Small intestine (tissue), 16 donors: Measurements from ENCODE around the gene PPP2R2D. TPM values are rescaled to one million over a fixed set of nuclear protein-coding genes. Genes with fewer than 3 reads are reported as not detected.

Experiments used
- DNase-seq, 2 donors: peaks; one replicate each; pipeline versions ENCODE4 v3.0.0 to v3.0.0-alpha.2; 2013
- FAIRE-seq: peaks from 2 replicates; lab custom pipeline; 2012; peaks lifted over from hg19 to GRCh38; lab: Jason Lieb, UNC
- H3K27ac ChIP-seq, 3 donors: one replicate each; pipeline ENCODE4 v1.5.1; 2013; ENCODE audit warnings: low read length in 2 of 3, mild to moderate bottlenecking in 2 of 3, control low read depth in 1 of 3, inconsistent platforms in 1 of 3, low read depth in 1 of 3, moderate library complexity in 1 of 3
- H3K27me3 ChIP-seq, 3 donors: one replicate each; pipeline ENCODE4 v1.6.1; 2013; ENCODE audit warnings: low read length in 3 of 3, inconsistent platforms in 1 of 3; ENCODE audit not compliant: control insufficient read depth in 3 of 3, insufficient read depth in 3 of 3
- H3K36me3 ChIP-seq, 3 donors: one replicate each; pipeline ENCODE4 v1.6.1; 2013; ENCODE audit warnings: low read length in 3 of 3, inconsistent platforms in 1 of 3, low read depth in 1 of 3, mild to moderate bottlenecking in 1 of 3, moderate library complexity in 1 of 3; ENCODE audit not compliant: control insufficient read depth in 3 of 3, insufficient read depth in 2 of 3
- H3K4me1 ChIP-seq, 3 donors: one replicate each; pipeline ENCODE4 v1.6.1; 2013; ENCODE audit warnings: low read length in 2 of 3, inconsistent platforms in 1 of 3, low read depth in 1 of 3, mild to moderate bottlenecking in 1 of 3, moderate library complexity in 1 of 3; ENCODE audit not compliant: control insufficient read depth in 3 of 3, insufficient read depth in 2 of 3
- H3K4me3 ChIP-seq, 3 donors: one replicate each; pipeline ENCODE4 v1.5.1; 2013; ENCODE audit warnings: low read length in 3 of 3, control low read depth in 1 of 3, inconsistent platforms in 1 of 3, low read depth in 1 of 3, mild to moderate bottlenecking in 1 of 3, moderate library complexity in 1 of 3
- H3K9me3 ChIP-seq, 2 donors: one replicate each; pipeline ENCODE4 v1.6.1; 2013; ENCODE audit warnings: low read depth in 1 of 2, low read length in 1 of 2; ENCODE audit not compliant: control insufficient read depth in 2 of 2, insufficient read depth in 1 of 2
- WGBS, 3 donors: extraction: QIAGEN DNeasy Blood & Tissue Kit; methylation state at CpG; one replicate each; pipeline ENCODE4 v1.1.7; 2013; 5-methylcytosine and 5-hydroxymethylcytosine counted together
- long read RNA-seq, 10 donors: transcript quantifications; one replicate each; lab custom pipeline, GENCODE V29; 2026
- polyA plus RNA-seq, 4 donors: library from polyadenylated mRNA; stranded (reverse) in 3 of 4; unstranded in 1 of 4; fragments of 200-250 nt in 3 of 4; fragments of 120-200 nt in 1 of 4; gene quantifications; one replicate each; pipeline versions ENCODE4 v1.2.1 to v1.2.3, GENCODE V29; 2013
- donor health status: healthy with polysubstance abuse.
- donor health status: control.
- donor health status: control.
- donor health status: Bipolar disorder and iron deficiency.
- donor health status: healthy.

Gene PPP2R2D
- 10 to 100 TPM; 15.5 to 35.3 (median 23.2) TPM for polyA plus RNA-seq
- long read RNA-seq, donor 1, full-length matches to known transcripts = 9 of 399 reads
- long read RNA-seq, donor 1, partial matches to known transcripts = 204 of 399 reads
- long read RNA-seq, donor 1, other reads (novel, unspliced or antisense) = 186 of 399 reads
- long read RNA-seq, donor 2, full-length matches to known transcripts = 2 of 2 reads
- long read RNA-seq, donor 2, partial matches to known transcripts = 0 of 2 reads
- long read RNA-seq, donor 2, other reads (novel, unspliced or antisense) = 0 of 2 reads
- long read RNA-seq, donor 3, partial matches to known transcripts = 6 of 6 reads
- long read RNA-seq, donor 3, other reads (novel, unspliced or antisense) = 0 of 6 reads
- long read RNA-seq, donor 4, full-length matches to known transcripts = 1 of 1 reads
- long read RNA-seq, donor 4, partial matches to known transcripts = 0 of 1 reads
- long read RNA-seq, donor 4, other reads (novel, unspliced or antisense) = 0 of 1 reads
- long read RNA-seq, donor 5 = 0 reads
- long read RNA-seq, donor 6, full-length matches to known transcripts = 8 of 8 reads
- long read RNA-seq, donor 6, partial matches to known transcripts = 0 of 8 reads
- long read RNA-seq, donor 6, other reads (novel, unspliced or antisense) = 0 of 8 reads
- long read RNA-seq, donor 7 = 0 reads
- long read RNA-seq, donor 8, full-length matches to known transcripts = 1 of 1 reads
- long read RNA-seq, donor 8, partial matches to known transcripts = 0 of 1 reads
- long read RNA-seq, donor 8, other reads (novel, unspliced or antisense) = 0 of 1 reads
- long read RNA-seq, donor 9, full-length matches to known transcripts = 2 of 2 reads
- long read RNA-seq, donor 9, partial matches to known transcripts = 0 of 2 reads
- long read RNA-seq, donor 9, other reads (novel, unspliced or antisense) = 0 of 2 reads
- long read RNA-seq, donor 10, full-length matches to known transcripts = 2 of 2 reads
- long read RNA-seq, donor 10, partial matches to known transcripts = 0 of 2 reads
- long read RNA-seq, donor 10, other reads (novel, unspliced or antisense) = 0 of 2 reads

DNA sequence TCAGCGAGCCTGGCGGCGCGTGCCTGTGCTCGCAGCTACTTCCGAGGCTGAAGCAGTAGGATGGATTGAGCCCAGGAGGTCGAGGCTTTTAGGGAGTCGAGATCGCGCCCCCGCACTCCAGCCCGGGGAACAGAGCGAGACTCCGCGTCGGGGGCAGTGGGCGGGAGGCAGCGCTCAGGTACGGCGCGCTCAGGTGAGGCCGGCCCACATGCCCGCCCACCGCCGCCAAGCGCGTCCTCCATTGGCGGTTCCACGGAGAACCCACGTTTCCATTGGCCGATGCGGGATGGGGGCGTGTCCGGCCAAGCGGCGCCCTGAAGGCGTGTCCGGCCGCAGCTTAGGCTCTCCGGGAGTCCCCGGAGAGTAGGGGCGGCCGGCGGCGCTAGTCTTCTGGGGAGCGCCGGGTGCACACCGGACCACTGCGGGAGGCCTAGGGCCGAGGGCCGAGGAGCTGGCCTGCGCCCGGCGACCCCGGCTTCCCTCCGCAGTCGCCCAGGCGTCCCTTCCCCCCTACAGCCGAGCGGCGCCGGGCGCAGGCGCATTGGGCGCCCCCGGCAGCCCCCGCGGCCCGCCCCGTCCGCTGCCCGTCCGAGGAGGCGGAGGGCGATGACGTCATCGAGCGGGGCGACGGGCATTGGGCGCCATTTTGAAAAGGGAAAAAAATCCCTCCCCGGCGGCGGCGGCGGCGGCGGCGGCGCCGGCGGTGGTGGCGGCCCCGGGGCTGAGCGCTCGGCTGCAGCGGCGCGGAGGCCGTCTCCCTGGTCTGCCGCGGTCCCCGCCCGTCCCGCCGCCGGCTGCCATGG lies at the start of gene PPP2R2D:
Gene PPP2R2D, plus strand, starts transcription at position 659 of the 803 bp plus-strand sequence. Its CDS starts 141 bp downstream, at position 800.
- peaks cover 0 to 8% (median 0%) of the 10 kb centered on the region in 3 donors for H3K36me3 ChIP-seq
- peaks cover 0 to 15% (median 0%) of the 10 kb centered on the region in 3 donors for H3K27me3 ChIP-seq
- peak within 1 kb of the TSS; percentile 68 to 97 (median 87) for H3K4me3 ChIP-seq
- 0 to 1% (median 0%) methylated on average over 56 to 107 of the region's 107 CpGs for whole genome bisulfite sequencing, 3 donors
- FAIRE-seq (no peak), DNase-seq (peak; percentile 95 to 99)
- peaks cover 3 to 18% (median 18%) of the 10 kb centered on the region in 3 donors for H3K4me1 ChIP-seq
- no peaks in the 10 kb centered on the region for H3K9me3 ChIP-seq
- peak within 1 kb of the TSS; percentile 88 to 94 (median 94) for H3K27ac ChIP-seq

- WGBS, 3 donors = 92 to 96% (median 96%) methylated on average over 11 of the region's 11 CpGs
- no peak overlapping the region for H3K4me3 ChIP-seq
- H3K36me3 ChIP-seq = no peaks in the 10 kb centered on the region
- no peaks in the 10 kb centered on the region for H3K9me3 ChIP-seq
- H3K27me3 ChIP-seq = no peaks in the 10 kb centered on the region
- H3K4me1 ChIP-seq = no peaks in the 10 kb centered on the region
- no peak for FAIRE-seq
- H3K27ac ChIP-seq = no peak overlapping the region
- DNase-seq = no peak
Measured at GRCh38 chr10:131851346-131851745, 49.5 kb upstream of the PPP2R2D start.

DNA sequence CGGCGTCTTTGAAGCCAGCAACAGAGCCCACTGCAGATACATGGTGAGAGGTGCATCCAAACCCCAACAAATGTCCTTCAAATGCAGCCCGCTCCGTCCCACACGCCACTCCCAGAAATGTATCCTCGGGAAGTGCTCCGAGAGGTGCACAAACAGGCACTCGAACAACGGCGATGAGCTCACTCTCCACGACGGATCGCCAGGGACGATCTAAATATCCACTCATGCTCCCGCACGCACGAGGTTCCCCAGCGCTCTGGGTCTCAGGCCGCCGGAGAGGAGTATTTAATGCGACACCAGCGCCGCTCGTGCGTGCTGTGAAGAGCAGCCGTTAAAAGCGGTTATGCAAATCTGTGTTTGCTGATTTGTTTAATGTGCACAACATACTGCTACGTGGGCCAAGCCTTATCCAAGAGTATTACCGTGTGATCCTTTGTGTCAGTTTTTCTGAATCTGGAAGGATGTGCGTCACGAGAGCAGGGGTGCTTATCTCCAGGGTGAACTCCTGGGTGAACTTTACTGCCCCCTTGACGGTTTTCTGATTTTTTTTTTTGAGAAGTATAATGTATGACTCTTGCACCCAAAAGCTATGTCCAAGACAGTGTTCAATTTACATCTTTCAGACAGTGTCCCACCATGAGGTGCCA lies 48.5 kb upstream of the PPP2R2D start:
- H3K27me3 ChIP-seq = no peaks in the 10 kb centered on the region
- no peaks in the 10 kb centered on the region for H3K36me3 ChIP-seq
- no peaks in the 10 kb centered on the region for H3K9me3 ChIP-seq
- no peak overlapping the region for H3K27ac ChIP-seq
- no peak for FAIRE-seq
- H3K4me3 ChIP-seq = no peak overlapping the region
- 90 to 92% (median 92%) methylated on average over 32 of the region's 32 CpGs for WGBS, 3 donors
- DNase-seq = no peak
- H3K4me1 ChIP-seq = no peaks in the 10 kb centered on the region

DNA sequence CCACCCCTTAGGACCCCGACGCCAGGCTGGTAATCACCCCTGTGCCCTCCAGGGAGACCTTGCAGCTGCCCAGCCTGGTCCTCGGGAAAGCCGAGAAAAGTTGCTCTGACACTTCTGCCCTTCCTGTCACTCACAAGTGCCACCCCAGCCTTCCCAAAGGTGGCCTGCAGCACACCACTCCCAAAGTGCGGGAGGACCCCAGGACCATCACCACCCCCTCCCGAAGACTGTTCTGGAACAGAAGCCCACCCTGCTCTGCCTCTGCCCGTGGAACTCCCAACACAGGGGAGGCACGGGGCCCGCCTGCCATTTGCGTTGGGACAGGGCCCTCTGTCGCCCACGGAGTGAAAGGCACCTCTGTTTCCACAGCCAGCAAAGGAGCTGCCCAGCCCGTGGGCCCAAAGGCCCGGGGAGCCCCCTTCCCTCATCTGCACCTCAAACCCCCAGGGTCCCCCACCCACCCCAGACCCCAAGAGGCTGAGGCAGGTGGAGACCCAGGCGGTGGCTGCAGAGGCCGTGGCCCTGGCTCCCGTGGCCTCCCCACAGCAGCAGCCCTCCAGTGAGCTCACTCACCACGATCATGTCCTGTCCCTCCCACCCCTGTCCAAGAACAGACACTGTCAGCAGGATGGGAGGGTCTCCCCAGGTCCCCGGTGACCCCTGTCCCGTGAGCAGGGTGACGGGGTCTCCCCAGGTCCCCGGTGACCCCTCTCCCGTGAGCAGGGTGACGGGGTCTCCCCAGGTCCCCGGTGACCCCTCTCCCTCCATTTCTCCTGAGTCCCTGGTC lies 47.8 kb upstream of the PPP2R2D start:
- Histone ChIP-seq H3K36me3 (no peaks in the 10 kb centered on the region), H3K9me3 (no peaks in the 10 kb centered on the region), H3K4me1 (no peaks in the 10 kb centered on the region), H3K27me3 (peaks cover 0 to 1% (median 0%) of the 10 kb centered on the region in 3 donors), H3K4me3 (no peak overlapping the region), H3K27ac (no peak overlapping the region)
- 80 to 87% (median 82%) methylated on average over 21 to 25 of the region's 25 CpGs for WGBS, 3 donors
- no peak for DNase-seq
- FAIRE-seq = no peak

- Histone ChIP-seq H3K36me3 (no peaks in the 10 kb centered on the region), H3K4me3 (no peak overlapping the region), H3K27me3 (peaks cover 0 to 1% (median 0%) of the 10 kb centered on the region in 3 donors), H3K4me1 (no peaks in the 10 kb centered on the region), H3K9me3 (no peaks in the 10 kb centered on the region), H3K27ac (no peak overlapping the region)
- no peak for DNase-seq
- no peak for FAIRE-seq
- 87 to 92% (median 91%) methylated on average over 13 of the region's 13 CpGs for WGBS, 3 donors
Measured at GRCh38 chr10:131853610-131853964, 47.2 kb upstream of the PPP2R2D start.

DNA sequence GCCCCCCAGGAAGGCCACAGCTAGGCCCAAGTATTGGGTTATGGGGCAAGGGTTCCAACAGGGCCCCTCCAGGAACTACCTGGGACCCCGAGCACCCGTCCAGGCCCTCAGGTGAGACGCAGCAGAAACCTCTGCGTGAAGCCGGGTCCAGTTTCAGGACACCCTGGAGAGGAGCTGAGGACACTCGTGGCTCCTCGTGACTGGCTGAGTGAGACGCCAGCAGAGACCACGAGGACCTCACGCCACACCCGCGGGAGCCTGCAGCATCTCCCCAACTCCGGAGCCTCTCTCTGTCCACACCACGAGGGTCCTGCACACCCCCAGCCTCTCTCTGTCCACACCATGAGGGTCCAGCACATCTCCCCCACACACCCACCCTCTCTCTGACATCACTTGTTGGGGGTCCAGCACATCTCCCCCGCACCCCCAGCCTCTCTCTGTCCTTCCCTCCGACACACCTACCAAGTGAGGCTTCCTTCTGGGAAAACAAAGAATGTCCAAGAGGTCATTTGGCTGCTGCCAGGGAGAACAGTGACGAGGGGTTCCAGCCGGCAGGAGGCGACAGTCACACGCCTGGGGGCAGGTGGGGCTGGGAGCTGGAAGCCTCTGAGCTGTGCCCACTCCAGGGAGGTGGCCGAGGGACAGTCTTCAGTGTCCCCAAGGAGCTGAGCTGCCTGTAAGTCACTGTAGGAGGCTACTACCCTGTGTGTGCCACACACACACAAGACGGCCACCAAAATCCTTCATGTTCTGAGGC lies 46.1 kb upstream of the PPP2R2D start:
- no peak for DNase-seq
- Histone ChIP-seq H3K36me3 (no peaks in the 10 kb centered on the region), H3K9me3 (no peaks in the 10 kb centered on the region), H3K4me1 (no peaks in the 10 kb centered on the region), H3K27me3 (peaks cover 0 to 1% (median 0%) of the 10 kb centered on the region in 3 donors), H3K27ac (no peak overlapping the region), H3K4me3 (no peak overlapping the region)
- WGBS, 3 donors = 71 to 83% (median 74%) methylated on average over 22 of the region's 22 CpGs
- no peak for FAIRE-seq
